Trophoblast cell (in vitro differentiated cells and primary cell): ENCODE data around the gene PLSCR4.

Experiments used
- DNase-seq, 2 donors: peaks; one replicate each; pipeline ENCODE4 v3.0.0-alpha.2; 2016
- H2AFZ ChIP-seq: 2 replicates; pipeline ENCODE4 v1.6.1; 2013; ENCODE audit warnings: low read length, moderate library complexity, mild to moderate bottlenecking; ENCODE audit not compliant: insufficient read depth, poor library complexity
- H2AK5ac ChIP-seq: 2 replicates; pipeline ENCODE4 v1.6.1; 2013; ENCODE audit warnings: mild to moderate bottlenecking, low read length
- H2BK120ac ChIP-seq: 2 replicates; pipeline ENCODE4 v1.6.1; 2013; ENCODE audit warnings: low read length, mild to moderate bottlenecking, moderate library complexity; ENCODE audit not compliant: insufficient read depth, poor library complexity
- H2BK12ac ChIP-seq: 2 replicates; pipeline ENCODE4 v1.6.1; 2013; ENCODE audit warnings: mild to moderate bottlenecking, low read length, moderate library complexity
- H2BK5ac ChIP-seq: 2 replicates; pipeline ENCODE4 v1.6.1; 2013; ENCODE audit warnings: low read length, low read depth, moderate library complexity, mild to moderate bottlenecking; ENCODE audit not compliant: poor library complexity
- H3K14ac ChIP-seq: 2 replicates; pipeline ENCODE4 v1.6.1; 2013; ENCODE audit warnings: mild to moderate bottlenecking, low read length
- H3K18ac ChIP-seq: 2 replicates; pipeline ENCODE4 v1.6.1; 2013; ENCODE audit warnings: mild to moderate bottlenecking, low read length
- H3K23ac ChIP-seq: 2 replicates; pipeline ENCODE4 v1.6.1; 2013; ENCODE audit warnings: low read length
- H3K27ac ChIP-seq: 2 replicates; pipeline ENCODE4 v1.5.1; 2013; ENCODE audit warnings: low read depth, mild to moderate bottlenecking, inconsistent platforms, low read length, moderate library complexity
- H3K27me3 ChIP-seq: 2 replicates; pipeline ENCODE4 v1.6.1; 2013; ENCODE audit warnings: inconsistent platforms, mild to moderate bottlenecking, low read length, moderate library complexity; ENCODE audit not compliant: insufficient read depth
- H3K36me3 ChIP-seq, 2 experiments: 1 replicate in 1 of 2; 2 replicates in 1 of 2; pipeline ENCODE4 v1.6.1; 2013; ENCODE audit warnings: low read length in 2 of 2, mild to moderate bottlenecking in 2 of 2, moderate library complexity in 1 of 2; ENCODE audit not compliant: insufficient read depth in 2 of 2, control insufficient read depth in 1 of 2
- H3K4ac ChIP-seq: 2 replicates; pipeline ENCODE4 v1.6.1; 2013; ENCODE audit warnings: low read depth, mild to moderate bottlenecking, low read length, moderate library complexity
- H3K4me1 ChIP-seq, 2 experiments: 1 replicate in 1 of 2; 2 replicates in 1 of 2; pipeline ENCODE4 v1.6.1; 2013; ENCODE audit warnings: low read length in 2 of 2, mild to moderate bottlenecking in 2 of 2, moderate library complexity in 1 of 2; ENCODE audit not compliant: insufficient read depth in 2 of 2, control insufficient read depth in 1 of 2
- H3K4me2 ChIP-seq: 2 replicates; pipeline ENCODE4 v1.6.1; 2013; ENCODE audit warnings: inconsistent platforms, mild to moderate bottlenecking, low read length, moderate library complexity
- H3K4me3 ChIP-seq: 2 replicates; pipeline ENCODE4 v1.5.1; 2013; ENCODE audit warnings: mild to moderate bottlenecking, low read depth, low read length, inconsistent platforms
- H3K79me1 ChIP-seq: one replicate; pipeline ENCODE4 v1.6.1; 2013; ENCODE audit warnings: low read length
- H3K79me2 ChIP-seq: 2 replicates; pipeline ENCODE4 v1.6.1; 2013; ENCODE audit warnings: low read length, mild to moderate bottlenecking; ENCODE audit not compliant: control insufficient read depth, insufficient read depth, poor library complexity
- H3K9ac ChIP-seq: 2 replicates; pipeline ENCODE4 v1.6.1; 2013; ENCODE audit warnings: mild to moderate bottlenecking, low read length
- H3K9me3 ChIP-seq: 2 replicates; pipeline ENCODE4 v1.6.1; 2013; ENCODE audit warnings: low read depth, mild to moderate bottlenecking, control low read depth, inconsistent platforms, low read length; ENCODE audit not compliant: insufficient read depth
- H4K12ac ChIP-seq: 2 replicates; pipeline ENCODE4 v1.6.1; 2013; ENCODE audit warnings: low read depth, mild to moderate bottlenecking, low read length, moderate library complexity
- H4K8ac ChIP-seq: 2 replicates; pipeline ENCODE4 v1.6.1; 2013; ENCODE audit warnings: low read depth, mild to moderate bottlenecking, low read length, moderate library complexity
- H4K91ac ChIP-seq: one replicate; pipeline ENCODE4 v1.6.1; 2013; ENCODE audit warnings: low read depth, mild to moderate bottlenecking, low read length, moderate library complexity
- WGBS: extraction: QIAGEN DNeasy Blood & Tissue Kit; methylation state at CpG from one replicate; pipeline ENCODE4 v1.1.7; 2013; ENCODE audit warnings: missing lambda C conversion rate; ENCODE audit not compliant: insufficient read length, insufficient coverage; ENCODE audit errors: extremely low coverage; 5-methylcytosine and 5-hydroxymethylcytosine counted together

The PLSCR4 gene

GRCh38 chr3:146148468-146148931 is 102.4 kb downstream of the PLSCR4 start:
- H3K23ac ChIP-seq: no peak overlapping the region
- no peaks in the 10 kb centered on the region for H3K79me1 ChIP-seq
- H2BK5ac ChIP-seq: no peak overlapping the region
- H4K91ac ChIP-seq: no peak overlapping the region
- H3K9me3 ChIP-seq: no peaks in the 10 kb centered on the region
- no CpG with 5 or more reads among the region's 1 CpG for WGBS
- H3K4me3 ChIP-seq: no peak overlapping the region
- H2AFZ ChIP-seq: no peak overlapping the region
- no peak overlapping the region for H2BK12ac ChIP-seq
- H3K27me3 ChIP-seq: no peaks in the 10 kb centered on the region
- H3K18ac ChIP-seq: no peak overlapping the region
- no peak for DNase-seq
- H3K14ac ChIP-seq: no peak overlapping the region
- H3K4me2 ChIP-seq: no peak overlapping the region
- H2AK5ac ChIP-seq: no peak overlapping the region
- no peak overlapping the region for H3K4ac ChIP-seq
- no peak overlapping the region for H3K27ac ChIP-seq
- no peak overlapping the region for H4K8ac ChIP-seq
- H3K9ac ChIP-seq: no peak overlapping the region
- H3K79me2 ChIP-seq: peaks cover 4% of the 10 kb centered on the region
- H4K12ac ChIP-seq: no peak overlapping the region
- H3K36me3 ChIP-seq: peaks cover 0 to 9% of the 10 kb centered on the region in 2 experiments
- peaks cover 0 to 3% of the 10 kb centered on the region in 2 experiments for H3K4me1 ChIP-seq
- H2BK120ac ChIP-seq: no peak overlapping the region

- Histone ChIP-seq H3K4ac (no peak overlapping the region), H3K23ac (no peak overlapping the region), H3K36me3 (no peaks in the 10 kb centered on the region), H3K4me3 (no peak overlapping the region), H3K4me1 (no peaks in the 10 kb centered on the region), H3K79me1 (no peaks in the 10 kb centered on the region), H2AK5ac (no peak overlapping the region), H3K4me2 (no peak overlapping the region), H2BK120ac (no peak overlapping the region), H4K8ac (no peak overlapping the region), H3K27ac (no peak overlapping the region), H3K18ac (no peak overlapping the region), H4K12ac (no peak overlapping the region), H3K14ac (no peak overlapping the region), H2BK12ac (no peak overlapping the region), H3K9me3 (no peaks in the 10 kb centered on the region), H2BK5ac (no peak overlapping the region), H3K9ac (no peak overlapping the region), H2AFZ (no peak overlapping the region), H3K27me3 (no peaks in the 10 kb centered on the region), H3K79me2 (no peaks in the 10 kb centered on the region), H4K91ac (no peak overlapping the region)
- DNase-seq: no peak
- WGBS: no CpG with 5 or more reads among the region's 1 CpG
Observed at GRCh38 chr3:146145642-146146041, 105.3 kb downstream of the PLSCR4 start.

GRCh38 chr3:146142757-146143156 is 108.1 kb downstream of the PLSCR4 start:
- Histone ChIP-seq H3K9me3 (no peaks in the 10 kb centered on the region), H2AFZ (no peak overlapping the region), H2BK12ac (no peak overlapping the region), H2AK5ac (no peak overlapping the region), H2BK120ac (no peak overlapping the region), H3K18ac (no peak overlapping the region), H4K12ac (no peak overlapping the region), H4K91ac (no peak overlapping the region), H3K36me3 (no peaks in the 10 kb centered on the region), H3K4me3 (no peak overlapping the region), H4K8ac (no peak overlapping the region), H3K4ac (no peak overlapping the region), H3K79me2 (no peaks in the 10 kb centered on the region), H3K23ac (no peak overlapping the region), H3K9ac (no peak overlapping the region), H3K27me3 (no peaks in the 10 kb centered on the region), H3K79me1 (no peaks in the 10 kb centered on the region), H3K4me2 (no peak overlapping the region), H2BK5ac (no peak overlapping the region), H3K27ac (no peak overlapping the region), H3K14ac (no peak overlapping the region), H3K4me1 (no peaks in the 10 kb centered on the region)
- no CpG with 5 or more reads among the region's 3 CpGs for WGBS
- no peak for DNase-seq
